ENCODE results near the gene OCRL.

DNA sequence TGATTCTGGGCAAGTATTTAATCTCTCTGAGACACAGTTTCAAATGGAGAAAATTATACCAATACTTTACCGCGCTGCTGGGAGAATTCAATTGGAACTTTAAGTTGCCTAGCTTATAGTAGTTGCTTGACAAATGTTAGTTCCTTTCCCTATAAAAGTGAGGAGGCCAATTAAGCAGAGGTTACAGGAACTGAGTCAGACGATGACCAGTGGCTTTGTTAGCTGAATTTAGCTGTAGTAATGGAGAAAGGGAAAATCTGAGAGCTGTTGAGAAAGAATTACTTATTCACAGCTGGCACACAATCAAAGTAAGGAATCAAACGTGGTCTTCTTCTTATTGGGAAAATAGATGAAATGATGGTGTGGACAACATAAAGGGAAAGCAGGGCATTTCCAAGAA is 46.4 kb upstream of the OCRL start:
- TF ChIP-seq, protein P1, sequence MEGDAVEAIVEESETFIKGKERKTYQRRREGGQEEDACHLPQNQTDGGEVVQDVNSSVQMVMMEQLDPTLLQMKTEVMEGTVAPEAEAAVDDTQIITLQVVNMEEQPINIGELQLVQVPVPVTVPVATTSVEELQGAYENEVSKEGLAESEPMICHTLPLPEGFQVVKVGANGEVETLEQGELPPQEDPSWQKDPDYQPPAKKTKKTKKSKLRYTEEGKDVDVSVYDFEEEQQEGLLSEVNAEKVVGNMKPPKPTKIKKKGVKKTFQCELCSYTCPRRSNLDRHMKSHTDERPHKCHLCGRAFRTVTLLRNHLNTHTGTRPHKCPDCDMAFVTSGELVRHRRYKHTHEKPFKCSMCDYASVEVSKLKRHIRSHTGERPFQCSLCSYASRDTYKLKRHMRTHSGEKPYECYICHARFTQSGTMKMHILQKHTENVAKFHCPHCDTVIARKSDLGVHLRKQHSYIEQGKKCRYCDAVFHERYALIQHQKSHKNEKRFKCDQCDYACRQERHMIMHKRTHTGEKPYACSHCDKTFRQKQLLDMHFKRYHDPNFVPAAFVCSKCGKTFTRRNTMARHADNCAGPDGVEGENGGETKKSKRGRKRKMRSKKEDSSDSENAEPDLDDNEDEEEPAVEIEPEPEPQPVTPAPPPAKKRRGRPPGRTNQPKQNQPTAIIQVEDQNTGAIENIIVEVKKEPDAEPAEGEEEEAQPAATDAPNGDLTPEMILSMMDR (IDR thresholded peaks at IDR 0.05), result no peak
- no peak for TF ChIP-seq POLR2A (IDR thresholded peaks at IDR 0.05)

All from lower leg skin (tissue), 3 donors.